GM12891 (cell line): ENCODE data around the gene MON2.

Experiments used
- POLR2A ChIP-seq: IDR thresholded peaks from 2 replicates; pipeline ENCODE4 v1.6.1; 2011; ENCODE audit warnings: low read depth, low read length, control low read depth
- POLR2AphosphoS5 ChIP-seq: IDR thresholded peaks from 2 replicates; pipeline ENCODE4 v1.6.1; 2011; ENCODE audit warnings: low read depth, low read length, control low read depth
- TAF1 ChIP-seq: IDR thresholded peaks from 2 replicates; pipeline ENCODE4 v1.6.1; 2011; ENCODE audit warnings: low read depth, low read length, control low read depth

GRCh38 chr12:62540354-62540753 is 73.7 kb downstream of the MON2 start:
- TF ChIP-seq POLR2A (no peak), TAF1 (no peak), POLR2AphosphoS5 (no peak)
